HG03521 (cell line): ENCODE results near the gene RIMBP2.
"Not testable (repeated sequence)": the region's sequence is repeated elsewhere in the genome, so short reads cannot be mapped to it uniquely, and the experiment has no call there.

Experiments
- ATAC-seq: cut with Tn5 transposase; IDR thresholded peaks from one replicate; pipeline ENCODE4 v1.9.1; 2021; ENCODE audit warnings: mild to moderate bottlenecking, moderate library complexity; ENCODE audit not compliant: unreplicated experiment

Gene RIMBP2

GRCh38 chr12:130738403-130738802, 22.3 kb upstream of the RIMBP2 start:
- ATAC-seq, result not testable (repeated sequence)

- no peak for ATAC-seq
Observed at GRCh38 chr12:130737731-130738130, 21.6 kb upstream of the RIMBP2 start.

- ATAC-seq, result no peak
Observed at GRCh38 chr12:130729344-130729743, 13.2 kb upstream of the RIMBP2 start.

GRCh38 chr12:130728158-130729058, 12.3 kb upstream of the RIMBP2 start:
- ATAC-seq, result no peak

GRCh38 chr12:130719263-130719859, 3.3 kb upstream of the RIMBP2 start:
- no peak for ATAC-seq

- ATAC-seq, result no peak
Observed at GRCh38 chr12:130717752-130718151, 1.7 kb upstream of the RIMBP2 start.

GRCh38 chr12:130716969-130717366, 869 bp upstream of the RIMBP2 start:
- no peak for ATAC-seq

- ATAC-seq, result no peak
Observed at GRCh38 chr12:130715150-130715997, 725 bp downstream of the RIMBP2 start.

- no peak for ATAC-seq
Observed at GRCh38 chr12:130714591-130715149, 1.4 kb downstream of the RIMBP2 start.

GRCh38 chr12:130714091-130714590, 2.0 kb downstream of the RIMBP2 start:
- ATAC-seq, result no peak

GRCh38 chr12:130713581-130713991, 2.5 kb downstream of the RIMBP2 start:
- ATAC-seq, result no peak

- ATAC-seq, result no peak
Observed at GRCh38 chr12:130712346-130713065, 3.6 kb downstream of the RIMBP2 start.

- no peak for ATAC-seq
Observed at GRCh38 chr12:130711756-130712155, 4.3 kb downstream of the RIMBP2 start.

- ATAC-seq, result no peak
Observed at GRCh38 chr12:130710733-130711080, 5.4 kb downstream of the RIMBP2 start.

- ATAC-seq, result no peak
Observed at GRCh38 chr12:130709971-130710732, 5.9 kb downstream of the RIMBP2 start.

GRCh38 chr12:130709151-130709970, 6.7 kb downstream of the RIMBP2 start:
- ATAC-seq, result no peak

- no peak for ATAC-seq
Observed at GRCh38 chr12:130708648-130709047, 7.5 kb downstream of the RIMBP2 start.

- ATAC-seq, result no peak
Observed at GRCh38 chr12:130707571-130707891, 8.6 kb downstream of the RIMBP2 start.
